Gastroesophageal sphincter (tissue), 3 donors: ENCODE results near the gene SERPINI1.

ENCODE experiments used
- EP300 ChIP-seq: sonication (generic); formaldehyde crosslinking; IDR thresholded peaks from one replicate; pipeline ENCODE4 v1.6.1; 2017; ENCODE audit warnings: antibody characterized with exemption, mild to moderate bottlenecking
- POLR2A ChIP-seq, 2 donors: fragments of 450-650 bp; IDR thresholded peaks; one replicate each; pipeline ENCODE4 v1.6.1; 2017; ENCODE audit warnings: antibody characterized with exemption in 2 of 2, mild to moderate bottlenecking in 2 of 2, moderate library complexity in 1 of 2
- TF ChIP-seq, protein P1 (sequence below), 4 experiments: fragments of 200-600 bp in 2 of 4; fragments of 450-650 bp in 2 of 4; sonication (generic) in 1 of 4; IDR thresholded peaks; one replicate each; pipeline ENCODE4 v1.5.1; 2017 to 2019; ENCODE audit warnings: antibody characterized with exemption in 4 of 4, mild to moderate bottlenecking in 2 of 4, moderate library complexity in 2 of 4

DNA sequence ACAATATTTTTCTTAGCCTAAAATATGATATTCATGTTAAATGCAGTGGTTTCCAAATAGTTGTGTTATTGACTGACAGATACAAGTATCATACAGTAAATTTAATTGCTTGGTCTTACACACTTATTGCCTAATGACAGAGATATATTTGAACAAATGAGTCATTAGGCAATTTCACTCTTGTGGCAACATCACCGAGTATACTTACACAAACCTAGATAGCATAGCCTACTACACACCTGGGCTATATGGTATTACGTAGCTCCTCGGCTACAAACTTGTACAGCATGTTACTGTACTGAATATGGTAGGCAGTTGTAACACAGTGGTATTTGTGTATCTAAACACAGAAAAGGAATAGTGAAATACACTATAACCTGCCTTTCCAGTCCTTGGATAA is 50.3 kb downstream of the SERPINI1 start:
- TF ChIP-seq EP300 (no peak), POLR2A (IDR thresholded peaks at IDR 0.05) (no peak)
- TF ChIP-seq, protein P1, sequence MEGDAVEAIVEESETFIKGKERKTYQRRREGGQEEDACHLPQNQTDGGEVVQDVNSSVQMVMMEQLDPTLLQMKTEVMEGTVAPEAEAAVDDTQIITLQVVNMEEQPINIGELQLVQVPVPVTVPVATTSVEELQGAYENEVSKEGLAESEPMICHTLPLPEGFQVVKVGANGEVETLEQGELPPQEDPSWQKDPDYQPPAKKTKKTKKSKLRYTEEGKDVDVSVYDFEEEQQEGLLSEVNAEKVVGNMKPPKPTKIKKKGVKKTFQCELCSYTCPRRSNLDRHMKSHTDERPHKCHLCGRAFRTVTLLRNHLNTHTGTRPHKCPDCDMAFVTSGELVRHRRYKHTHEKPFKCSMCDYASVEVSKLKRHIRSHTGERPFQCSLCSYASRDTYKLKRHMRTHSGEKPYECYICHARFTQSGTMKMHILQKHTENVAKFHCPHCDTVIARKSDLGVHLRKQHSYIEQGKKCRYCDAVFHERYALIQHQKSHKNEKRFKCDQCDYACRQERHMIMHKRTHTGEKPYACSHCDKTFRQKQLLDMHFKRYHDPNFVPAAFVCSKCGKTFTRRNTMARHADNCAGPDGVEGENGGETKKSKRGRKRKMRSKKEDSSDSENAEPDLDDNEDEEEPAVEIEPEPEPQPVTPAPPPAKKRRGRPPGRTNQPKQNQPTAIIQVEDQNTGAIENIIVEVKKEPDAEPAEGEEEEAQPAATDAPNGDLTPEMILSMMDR (IDR thresholded peaks at IDR 0.05) = no peak
